ENCODE measurements around the gene UBL3.

Gene UBL3

GRCh38 chr13:29763436-29764180 is 86.8 kb downstream of the UBL3 start:
- H3K18ac ChIP-seq (ENCODE audit: low read length) = no peak overlapping the region
- no peak overlapping the region for H2BK12ac ChIP-seq (ENCODE audit: low read length)
- H3K4me3 ChIP-seq (ENCODE audit: low read depth, low read length) = no peak overlapping the region
- H3K4me1 ChIP-seq (ENCODE audit: control insufficient read depth in 1 of 2, insufficient read depth in 2 of 2, low read length in 2 of 2) = peaks cover 2% of the 10 kb centered on the region in 2 experiments
- H3K27ac ChIP-seq (ENCODE audit: low read depth, low read length) = no peak overlapping the region
- H2AFZ ChIP-seq (ENCODE audit: insufficient read depth, low read length, poor library complexity) = no peak overlapping the region
- H2BK5ac ChIP-seq (ENCODE audit: low read depth, low read length, poor library complexity) = no peak overlapping the region
- H3K4ac ChIP-seq (ENCODE audit: low read depth, low read length) = no peak overlapping the region
- no peak overlapping the region for H3K23ac ChIP-seq (ENCODE audit: low read length)
- H3K14ac ChIP-seq (ENCODE audit: low read length) = no peak overlapping the region
- H3K79me2 ChIP-seq (ENCODE audit: control insufficient read depth, insufficient read depth, low read length, poor library complexity) = no peaks in the 10 kb centered on the region
- no CpG with 5 or more reads among the region's 2 CpGs for WGBS (ENCODE audit: extremely low coverage, insufficient coverage, insufficient read length)
- H4K12ac ChIP-seq (ENCODE audit: low read depth, low read length) = no peak overlapping the region
- H3K9me3 ChIP-seq (ENCODE audit: insufficient read depth, low read depth, low read length) = no peaks in the 10 kb centered on the region
- H3K79me1 ChIP-seq (ENCODE audit: low read length) = no peaks in the 10 kb centered on the region
- H3K9ac ChIP-seq (ENCODE audit: low read length) = no peak overlapping the region
- H4K91ac ChIP-seq (ENCODE audit: low read depth, low read length) = no peak overlapping the region
- peaks cover 5 to 10% of the 10 kb centered on the region in 2 experiments for H3K36me3 ChIP-seq (ENCODE audit: control insufficient read depth in 1 of 2, insufficient read depth in 2 of 2, low read length in 2 of 2)
- no peak overlapping the region for H2AK5ac ChIP-seq (ENCODE audit: low read length)
- DNase-seq = no peak
- no peaks in the 10 kb centered on the region for H3K27me3 ChIP-seq (ENCODE audit: insufficient read depth, low read length)
- H4K8ac ChIP-seq (ENCODE audit: low read depth, low read length) = no peak overlapping the region
- no peak overlapping the region for H2BK120ac ChIP-seq (ENCODE audit: insufficient read depth, low read length, poor library complexity)
- H3K4me2 ChIP-seq (ENCODE audit: low read length) = no peak overlapping the region

GRCh38 chr13:29761815-29762214 is 88.6 kb downstream of the UBL3 start:
- Histone ChIP-seq H3K9me3 (ENCODE audit: insufficient read depth, low read depth, low read length) (no peaks in the 10 kb centered on the region), H3K4me2 (ENCODE audit: low read length) (no peak overlapping the region), H3K23ac (ENCODE audit: low read length) (no peak overlapping the region), H4K8ac (ENCODE audit: low read depth, low read length) (no peak overlapping the region), H3K27ac (ENCODE audit: low read depth, low read length) (no peak overlapping the region), H2AK5ac (ENCODE audit: low read length) (no peak overlapping the region), H3K4ac (ENCODE audit: low read depth, low read length) (no peak overlapping the region), H2AFZ (ENCODE audit: insufficient read depth, low read length, poor library complexity) (no peak overlapping the region), H3K18ac (ENCODE audit: low read length) (no peak overlapping the region), H3K9ac (ENCODE audit: low read length) (no peak overlapping the region), H3K79me2 (ENCODE audit: control insufficient read depth, insufficient read depth, low read length, poor library complexity) (no peaks in the 10 kb centered on the region), H3K4me1 (ENCODE audit: control insufficient read depth in 1 of 2, insufficient read depth in 2 of 2, low read length in 2 of 2) (peaks cover 2 to 3% of the 10 kb centered on the region in 2 experiments), H3K14ac (ENCODE audit: low read length) (no peak overlapping the region), H2BK12ac (ENCODE audit: low read length) (no peak overlapping the region), H4K91ac (ENCODE audit: low read depth, low read length) (no peak overlapping the region), H3K27me3 (ENCODE audit: insufficient read depth, low read length) (no peaks in the 10 kb centered on the region), H2BK120ac (ENCODE audit: insufficient read depth, low read length, poor library complexity) (no peak overlapping the region), H3K4me3 (ENCODE audit: low read depth, low read length) (no peak overlapping the region), H2BK5ac (ENCODE audit: low read depth, low read length, poor library complexity) (no peak overlapping the region), H3K79me1 (ENCODE audit: low read length) (no peaks in the 10 kb centered on the region), H4K12ac (ENCODE audit: low read depth, low read length) (no peak overlapping the region), H3K36me3 (ENCODE audit: control insufficient read depth in 1 of 2, insufficient read depth in 2 of 2, low read length in 2 of 2) (peaks cover 5 to 6% of the 10 kb centered on the region in 2 experiments)
- DNase-seq = no peak
- WGBS (ENCODE audit: extremely low coverage, insufficient coverage, insufficient read length) = no CpG with 5 or more reads among the region's 4 CpGs

- Histone ChIP-seq H3K4me2 (ENCODE audit: low read length) (no peak overlapping the region), H3K23ac (ENCODE audit: low read length) (no peak overlapping the region), H3K18ac (ENCODE audit: low read length) (no peak overlapping the region), H2BK5ac (ENCODE audit: low read depth, low read length, poor library complexity) (no peak overlapping the region), H3K36me3 (ENCODE audit: control insufficient read depth in 1 of 2, insufficient read depth in 2 of 2, low read length in 2 of 2) (peaks cover 5 to 6% of the 10 kb centered on the region in 2 experiments), H4K8ac (ENCODE audit: low read depth, low read length) (no peak overlapping the region), H3K9ac (ENCODE audit: low read length) (no peak overlapping the region), H3K79me1 (ENCODE audit: low read length) (no peaks in the 10 kb centered on the region), H3K4me1 (ENCODE audit: control insufficient read depth in 1 of 2, insufficient read depth in 2 of 2, low read length in 2 of 2) (peaks cover 2 to 3% of the 10 kb centered on the region in 2 experiments), H2AK5ac (ENCODE audit: low read length) (no peak overlapping the region), H2BK120ac (ENCODE audit: insufficient read depth, low read length, poor library complexity) (no peak overlapping the region), H3K79me2 (ENCODE audit: control insufficient read depth, insufficient read depth, low read length, poor library complexity) (no peaks in the 10 kb centered on the region), H3K27me3 (ENCODE audit: insufficient read depth, low read length) (no peaks in the 10 kb centered on the region), H3K4me3 (ENCODE audit: low read depth, low read length) (no peak overlapping the region), H3K9me3 (ENCODE audit: insufficient read depth, low read depth, low read length) (no peaks in the 10 kb centered on the region), H4K91ac (ENCODE audit: low read depth, low read length) (no peak overlapping the region), H3K14ac (ENCODE audit: low read length) (no peak overlapping the region), H2AFZ (ENCODE audit: insufficient read depth, low read length, poor library complexity) (no peak overlapping the region), H3K27ac (ENCODE audit: low read depth, low read length) (no peak overlapping the region), H4K12ac (ENCODE audit: low read depth, low read length) (no peak overlapping the region), H3K4ac (ENCODE audit: low read depth, low read length) (no peak overlapping the region), H2BK12ac (ENCODE audit: low read length) (no peak overlapping the region)
- no CpG with 5 or more reads among the region's 3 CpGs for WGBS (ENCODE audit: extremely low coverage, insufficient coverage, insufficient read length)
- DNase-seq = no peak
Observed at GRCh38 chr13:29761160-29761559, 89.3 kb downstream of the UBL3 start.

- peaks cover 5 to 6% of the 10 kb centered on the region in 2 experiments for H3K36me3 ChIP-seq (ENCODE audit: control insufficient read depth in 1 of 2, insufficient read depth in 2 of 2, low read length in 2 of 2)
- H2BK12ac ChIP-seq (ENCODE audit: low read length) = no peak overlapping the region
- H3K23ac ChIP-seq (ENCODE audit: low read length) = no peak overlapping the region
- H2AFZ ChIP-seq (ENCODE audit: insufficient read depth, low read length, poor library complexity) = no peak overlapping the region
- no peak overlapping the region for H4K12ac ChIP-seq (ENCODE audit: low read depth, low read length)
- H3K79me1 ChIP-seq (ENCODE audit: low read length) = no peaks in the 10 kb centered on the region
- no peak overlapping the region for H3K9ac ChIP-seq (ENCODE audit: low read length)
- no peak overlapping the region for H2BK5ac ChIP-seq (ENCODE audit: low read depth, low read length, poor library complexity)
- no peak overlapping the region for H4K91ac ChIP-seq (ENCODE audit: low read depth, low read length)
- DNase-seq = no peak
- no CpG with 5 or more reads among the region's 3 CpGs for WGBS (ENCODE audit: extremely low coverage, insufficient coverage, insufficient read length)
- H3K27me3 ChIP-seq (ENCODE audit: insufficient read depth, low read length) = no peaks in the 10 kb centered on the region
- H2BK120ac ChIP-seq (ENCODE audit: insufficient read depth, low read length, poor library complexity) = no peak overlapping the region
- H3K14ac ChIP-seq (ENCODE audit: low read length) = no peak overlapping the region
- H2AK5ac ChIP-seq (ENCODE audit: low read length) = no peak overlapping the region
- H3K4me3 ChIP-seq (ENCODE audit: low read depth, low read length) = no peak overlapping the region
- no peak overlapping the region for H3K4me2 ChIP-seq (ENCODE audit: low read length)
- H3K9me3 ChIP-seq (ENCODE audit: insufficient read depth, low read depth, low read length) = no peaks in the 10 kb centered on the region
- no peak overlapping the region for H3K18ac ChIP-seq (ENCODE audit: low read length)
- H3K4ac ChIP-seq (ENCODE audit: low read depth, low read length) = no peak overlapping the region
- no peaks in the 10 kb centered on the region for H3K79me2 ChIP-seq (ENCODE audit: control insufficient read depth, insufficient read depth, low read length, poor library complexity)
- H3K27ac ChIP-seq (ENCODE audit: low read depth, low read length) = no peak overlapping the region
- H4K8ac ChIP-seq (ENCODE audit: low read depth, low read length) = no peak overlapping the region
- peaks cover 2 to 3% of the 10 kb centered on the region in 2 experiments for H3K4me1 ChIP-seq (ENCODE audit: control insufficient read depth in 1 of 2, insufficient read depth in 2 of 2, low read length in 2 of 2)
Observed at GRCh38 chr13:29760544-29760943, 89.9 kb downstream of the UBL3 start.

Measured in trophoblast cell (in vitro differentiated cells and primary cell).